SK-N-SH treated with all-trans-retinoic acid at 6 μM for 48 hours (cell line): Measurements from ENCODE around the gene TAS1R1.

Experiments used
- ATAC-seq: fragments of 200-7000 bp; cut with Tn5 transposase; 3 replicates; pipeline ENCODE4 v1.9.1; 2020; ENCODE audit warnings: mild to moderate bottlenecking, moderate library complexity
- ARNTL ChIP-seq: fragments of 450-650 bp; formaldehyde crosslinking; IDR thresholded peaks from 2 replicates; pipeline ENCODE4 v1.5.0; 2020; ENCODE audit warnings: low read depth, mild to moderate bottlenecking, moderate library complexity, borderline replicate concordance
- BACH2 ChIP-seq: fragments of 250-450 bp; sonication (Bioruptor Pico); IDR thresholded peaks from 2 replicates; pipeline ENCODE4 v1.9.0; 2021; ENCODE audit warnings: mild to moderate bottlenecking, borderline replicate concordance
- CSDC2 ChIP-seq: fragments of 250-450 bp; sonication (Bioruptor Pico); IDR thresholded peaks from 2 replicates; pipeline ENCODE4 v1.5.0; 2020; ENCODE audit warnings: mild to moderate bottlenecking, moderate library complexity
- ESRRG ChIP-seq: fragments of 250-450 bp; sonication (Bioruptor Pico); IDR thresholded peaks from 2 replicates; pipeline ENCODE4 v1.6.1; 2021; ENCODE audit warnings: mild to moderate bottlenecking
- GLIS3 ChIP-seq: fragments of 250-450 bp; sonication (Bioruptor Pico); IDR thresholded peaks from 2 replicates; pipeline ENCODE4 v1.5.0; 2020; ENCODE audit warnings: mild to moderate bottlenecking, moderate library complexity
- ISL1 ChIP-seq: fragments of 250-450 bp; sonication (Bioruptor Pico); IDR thresholded peaks from 2 replicates; pipeline ENCODE4 v2.1.2; 2022; ENCODE audit warnings: mild to moderate bottlenecking, moderate library complexity
- OSR1 ChIP-seq: fragments of 250-450 bp; sonication (Bioruptor Pico); IDR thresholded peaks from 2 replicates; pipeline ENCODE4 v1.8.0; 2022; ENCODE audit warnings: moderate library complexity, mild to moderate bottlenecking, inconsistent platforms
- SNAI2 ChIP-seq: fragments of 250-450 bp; sonication (Bioruptor Pico); IDR thresholded peaks from 2 replicates; pipeline ENCODE4 v1.5.0; 2020; ENCODE audit warnings: mild to moderate bottlenecking, moderate library complexity
- TCF4 ChIP-seq: fragments of 250-450 bp; sonication (Bioruptor Pico); IDR thresholded peaks from 2 replicates; pipeline ENCODE4 v1.8.0; 2021; ENCODE audit warnings: mild to moderate bottlenecking, moderate library complexity, borderline replicate concordance
- TOX ChIP-seq: fragments of 250-450 bp; sonication (Bioruptor Pico); IDR thresholded peaks from 2 replicates; pipeline ENCODE4 v1.8.0; 2021; ENCODE audit warnings: mild to moderate bottlenecking, moderate library complexity, borderline replicate concordance
- ZC3H10 ChIP-seq: fragments of 250-450 bp; sonication (Bioruptor Pico); IDR thresholded peaks from 2 replicates; pipeline ENCODE4 v1.5.1; 2021; ENCODE audit warnings: mild to moderate bottlenecking, moderate library complexity
- ZFP3 ChIP-seq: fragments of 250-450 bp; sonication (Bioruptor Pico); IDR thresholded peaks from 2 replicates; pipeline ENCODE4 v1.5.0; 2020; ENCODE audit warnings: mild to moderate bottlenecking, moderate library complexity
- ZFP30 ChIP-seq: fragments of 450-650 bp; formaldehyde crosslinking; IDR thresholded peaks from 2 replicates; pipeline ENCODE4 v1.5.0; 2022; ENCODE audit warnings: mild to moderate bottlenecking, moderate library complexity
- ZNF565 ChIP-seq: fragments of 450-650 bp; formaldehyde crosslinking; conservative IDR thresholded peaks from 2 replicates; pipeline ENCODE4 v1.5.0; 2020; ENCODE audit warnings: low read depth, mild to moderate bottlenecking, moderate library complexity
- ZNF8 ChIP-seq: fragments of 450-650 bp; formaldehyde crosslinking; IDR thresholded peaks from 2 replicates; pipeline ENCODE4 v1.5.0; 2020; ENCODE audit warnings: mild to moderate bottlenecking, moderate library complexity
- TF ChIP-seq, protein P1 (sequence below): fragments of 250-450 bp; sonication (Bioruptor Pico); IDR thresholded peaks from 2 replicates; pipeline ENCODE4 v1.5.1; 2020; ENCODE audit warnings: low read depth, mild to moderate bottlenecking, moderate library complexity
- TF ChIP-seq, protein P2 (sequence below): fragments of 250-450 bp; sonication (Bioruptor Pico); IDR thresholded peaks from 2 replicates; pipeline ENCODE4 v1.5.0; 2020; ENCODE audit warnings: mild to moderate bottlenecking, moderate library complexity
- TF ChIP-seq, protein P3 (sequence below): fragments of 250-450 bp; sonication (Bioruptor Pico); IDR thresholded peaks from 2 replicates; pipeline ENCODE4 v1.5.1; 2021; ENCODE audit warnings: mild to moderate bottlenecking, moderate library complexity

The TAS1R1 gene

DNA sequence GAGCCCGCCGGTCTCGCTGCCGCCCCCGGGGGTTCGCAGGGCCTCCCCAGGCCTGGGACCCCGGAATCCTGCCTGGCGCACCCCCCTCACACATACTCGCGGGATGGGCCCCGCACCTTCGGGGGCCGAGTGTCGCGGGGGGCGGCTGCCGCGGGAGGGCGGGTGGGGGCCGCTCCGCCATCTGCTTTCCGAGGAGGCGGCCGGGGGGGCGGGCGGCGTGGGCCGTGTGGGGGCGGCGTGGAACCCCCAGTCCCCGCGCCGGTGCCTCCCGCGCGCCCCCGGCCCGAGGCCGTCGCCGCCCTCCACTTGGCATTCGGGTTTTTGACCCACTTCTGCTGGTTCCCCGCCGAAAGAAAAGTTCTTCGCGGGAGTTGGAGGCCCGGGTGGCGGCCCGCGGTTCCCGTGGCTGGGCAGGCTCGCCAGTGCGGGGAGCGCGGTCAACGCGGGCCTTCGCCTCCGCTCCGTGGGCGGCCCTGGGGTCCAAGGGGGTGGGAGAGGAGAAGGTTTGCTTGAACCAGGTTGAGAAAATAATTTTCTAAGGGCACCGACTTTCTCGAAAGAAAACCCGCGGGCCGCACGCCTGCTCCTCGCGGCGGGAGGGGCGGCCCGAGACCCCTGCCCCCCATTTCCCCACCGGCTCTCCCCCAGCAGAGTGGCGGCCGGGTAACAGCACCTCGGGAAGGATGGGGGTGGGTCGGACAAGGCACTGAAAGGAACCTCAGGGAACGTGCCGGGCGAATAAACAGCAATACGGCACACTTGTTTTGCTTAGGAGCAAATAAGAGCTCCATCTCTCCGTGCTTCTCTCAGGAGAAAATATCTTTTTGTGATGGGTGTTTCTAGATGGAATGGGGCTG, 60.0 kb downstream of the TAS1R1 start (continued):
- no peak for TF ChIP-seq SNAI2 (CRISPR knock-in tag)
- TF ChIP-seq ZNF565 (CRISPR knock-in tag), result no peak
- TF ChIP-seq TCF4, result no peak
- no peak for TF ChIP-seq CSDC2 (CRISPR knock-in tag)
- TF ChIP-seq ZC3H10, result no peak
- TF ChIP-seq ESRRG (CRISPR knock-in tag), result no peak
- no peak for TF ChIP-seq GLIS3 (CRISPR knock-in tag)
- TF ChIP-seq ZFP3 (CRISPR knock-in tag), result no peak
- no peak for TF ChIP-seq OSR1 (CRISPR knock-in tag)
- TF ChIP-seq BACH2 (CRISPR knock-in tag), result no peak
- TF ChIP-seq ARNTL (CRISPR knock-in tag), result no peak
- TF ChIP-seq, protein P1, sequence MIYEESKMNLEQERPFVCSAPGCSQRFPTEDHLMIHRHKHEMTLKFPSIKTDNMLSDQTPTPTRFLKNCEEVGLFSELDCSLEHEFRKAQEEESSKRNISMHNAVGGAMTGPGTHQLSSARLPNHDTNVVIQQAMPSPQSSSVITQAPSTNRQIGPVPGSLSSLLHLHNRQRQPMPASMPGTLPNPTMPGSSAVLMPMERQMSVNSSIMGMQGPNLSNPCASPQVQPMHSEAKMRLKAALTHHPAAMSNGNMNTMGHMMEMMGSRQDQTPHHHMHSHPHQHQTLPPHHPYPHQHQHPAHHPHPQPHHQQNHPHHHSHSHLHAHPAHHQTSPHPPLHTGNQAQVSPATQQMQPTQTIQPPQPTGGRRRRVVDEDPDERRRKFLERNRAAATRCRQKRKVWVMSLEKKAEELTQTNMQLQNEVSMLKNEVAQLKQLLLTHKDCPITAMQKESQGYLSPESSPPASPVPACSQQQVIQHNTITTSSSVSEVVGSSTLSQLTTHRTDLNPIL (CRISPR knock-in tag), result no peak
- TF ChIP-seq ISL1 (CRISPR knock-in tag), result no peak

DNA sequence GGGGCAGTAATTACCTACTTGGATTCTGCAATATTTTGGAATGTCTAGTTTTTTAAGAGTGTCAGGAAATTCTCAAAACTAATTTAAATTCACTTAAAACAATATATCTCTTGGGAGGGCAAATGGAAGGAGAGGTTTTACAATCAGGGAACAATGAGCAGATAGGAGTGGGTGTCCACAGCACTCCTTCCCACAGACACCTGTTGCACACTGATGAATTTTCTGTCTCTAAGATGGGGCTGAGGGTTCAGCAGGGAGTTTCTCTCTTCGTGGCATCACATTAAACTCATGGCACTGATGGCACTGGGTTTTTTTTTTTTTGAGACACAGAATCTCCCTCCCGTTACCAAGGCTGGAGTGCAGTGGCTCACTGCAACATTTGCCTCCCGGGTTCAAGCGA, 63.9 kb downstream of the TAS1R1 start:
- ATAC-seq, result no peak
- no peak for TF ChIP-seq GLIS3 (CRISPR knock-in tag)
- no peak for TF ChIP-seq CSDC2 (CRISPR knock-in tag)
- TF ChIP-seq, protein P2, sequence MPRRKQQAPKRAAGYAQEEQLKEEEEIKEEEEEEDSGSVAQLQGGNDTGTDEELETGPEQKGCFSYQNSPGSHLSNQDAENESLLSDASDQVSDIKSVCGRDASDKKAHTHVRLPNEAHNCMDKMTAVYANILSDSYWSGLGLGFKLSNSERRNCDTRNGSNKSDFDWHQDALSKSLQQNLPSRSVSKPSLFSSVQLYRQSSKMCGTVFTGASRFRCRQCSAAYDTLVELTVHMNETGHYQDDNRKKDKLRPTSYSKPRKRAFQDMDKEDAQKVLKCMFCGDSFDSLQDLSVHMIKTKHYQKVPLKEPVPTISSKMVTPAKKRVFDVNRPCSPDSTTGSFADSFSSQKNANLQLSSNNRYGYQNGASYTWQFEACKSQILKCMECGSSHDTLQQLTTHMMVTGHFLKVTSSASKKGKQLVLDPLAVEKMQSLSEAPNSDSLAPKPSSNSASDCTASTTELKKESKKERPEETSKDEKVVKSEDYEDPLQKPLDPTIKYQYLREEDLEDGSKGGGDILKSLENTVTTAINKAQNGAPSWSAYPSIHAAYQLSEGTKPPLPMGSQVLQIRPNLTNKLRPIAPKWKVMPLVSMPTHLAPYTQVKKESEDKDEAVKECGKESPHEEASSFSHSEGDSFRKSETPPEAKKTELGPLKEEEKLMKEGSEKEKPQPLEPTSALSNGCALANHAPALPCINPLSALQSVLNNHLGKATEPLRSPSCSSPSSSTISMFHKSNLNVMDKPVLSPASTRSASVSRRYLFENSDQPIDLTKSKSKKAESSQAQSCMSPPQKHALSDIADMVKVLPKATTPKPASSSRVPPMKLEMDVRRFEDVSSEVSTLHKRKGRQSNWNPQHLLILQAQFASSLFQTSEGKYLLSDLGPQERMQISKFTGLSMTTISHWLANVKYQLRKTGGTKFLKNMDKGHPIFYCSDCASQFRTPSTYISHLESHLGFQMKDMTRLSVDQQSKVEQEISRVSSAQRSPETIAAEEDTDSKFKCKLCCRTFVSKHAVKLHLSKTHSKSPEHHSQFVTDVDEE, result no peak
- TF ChIP-seq ZFP30 (CRISPR knock-in tag), result no peak
- TF ChIP-seq, protein P1 (CRISPR knock-in tag), result no peak
- TF ChIP-seq, protein P3, sequence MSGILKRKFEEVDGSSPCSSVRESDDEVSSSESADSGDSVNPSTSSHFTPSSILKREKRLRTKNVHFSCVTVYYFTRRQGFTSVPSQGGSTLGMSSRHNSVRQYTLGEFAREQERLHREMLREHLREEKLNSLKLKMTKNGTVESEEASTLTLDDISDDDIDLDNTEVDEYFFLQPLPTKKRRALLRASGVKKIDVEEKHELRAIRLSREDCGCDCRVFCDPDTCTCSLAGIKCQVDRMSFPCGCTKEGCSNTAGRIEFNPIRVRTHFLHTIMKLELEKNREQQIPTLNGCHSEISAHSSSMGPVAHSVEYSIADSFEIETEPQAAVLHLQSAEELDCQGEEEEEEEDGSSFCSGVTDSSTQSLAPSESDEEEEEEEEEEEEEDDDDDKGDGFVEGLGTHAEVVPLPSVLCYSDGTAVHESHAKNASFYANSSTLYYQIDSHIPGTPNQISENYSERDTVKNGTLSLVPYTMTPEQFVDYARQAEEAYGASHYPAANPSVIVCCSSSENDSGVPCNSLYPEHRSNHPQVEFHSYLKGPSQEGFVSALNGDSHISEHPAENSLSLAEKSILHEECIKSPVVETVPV (CRISPR knock-in tag), result no peak

DNA sequence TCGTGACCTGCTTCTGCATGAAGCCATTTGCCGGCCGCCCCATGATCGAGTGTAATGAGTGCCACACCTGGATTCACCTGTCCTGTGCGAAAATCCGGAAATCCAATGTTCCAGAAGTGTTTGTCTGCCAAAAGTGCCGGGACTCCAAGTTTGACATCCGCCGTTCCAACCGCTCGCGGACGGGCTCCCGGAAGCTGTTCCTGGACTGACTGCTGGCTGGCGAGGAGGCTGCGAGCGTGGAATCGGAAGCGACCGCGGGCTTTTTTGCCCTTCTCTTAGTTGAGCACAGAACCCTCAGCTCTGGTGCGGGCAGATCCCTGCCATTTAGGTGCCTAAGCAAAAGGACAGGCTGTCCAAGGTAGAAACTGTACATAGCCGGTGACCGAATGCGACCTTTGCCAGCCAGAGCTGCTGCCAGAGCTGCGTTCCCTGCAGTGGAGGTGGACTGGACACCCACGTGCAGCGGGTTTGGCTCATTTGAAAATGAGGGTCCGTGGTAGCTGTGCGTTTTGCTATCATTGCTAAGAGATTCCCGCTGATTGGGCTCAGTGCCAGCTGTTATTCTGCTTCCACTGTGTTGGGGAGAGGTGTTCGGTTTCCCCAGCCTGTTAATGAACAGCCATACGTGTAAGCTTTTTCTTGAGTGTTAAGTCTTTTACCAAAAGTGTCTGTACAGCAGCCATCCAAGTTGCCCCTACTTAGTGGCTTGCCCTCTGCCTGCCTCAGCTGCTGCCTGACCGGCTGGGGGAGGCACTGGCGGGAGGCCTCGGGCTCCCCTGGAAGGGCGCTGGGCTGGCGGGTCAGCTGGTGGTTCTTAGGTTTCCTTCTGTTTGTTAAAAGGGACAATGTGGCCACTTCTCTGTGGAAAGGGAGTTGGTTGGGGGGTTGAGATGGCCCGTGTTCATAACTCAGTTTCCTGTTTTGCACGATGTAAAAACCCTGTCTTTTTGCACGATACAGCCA, 66.6 kb downstream of the TAS1R1 start:
- TF ChIP-seq GLIS3 (CRISPR knock-in tag), result no peak
- TF ChIP-seq ISL1 (CRISPR knock-in tag), result no peak
- TF ChIP-seq TOX (CRISPR knock-in tag), result no peak
- TF ChIP-seq ZNF8 (CRISPR knock-in tag), result no peak
- TF ChIP-seq OSR1 (CRISPR knock-in tag), result no peak
- TF ChIP-seq ESRRG (CRISPR knock-in tag), result no peak
- TF ChIP-seq ZC3H10, result no peak
- TF ChIP-seq, protein P3 (CRISPR knock-in tag), result no peak
- no peak for ATAC-seq
